HG03064 (cell line): ENCODE results near the gene PPP4R4.
"Not testable (repeated sequence)": the region's sequence is repeated elsewhere in the genome, so short reads cannot be mapped to it uniquely, and the experiment has no call there.

Experiments used
- ATAC-seq: cut with Tn5 transposase; IDR thresholded peaks from one replicate; pipeline ENCODE4 v1.9.1; 2021; ENCODE audit warnings: low read depth; ENCODE audit not compliant: unreplicated experiment

PPP4R4 gene

DNA sequence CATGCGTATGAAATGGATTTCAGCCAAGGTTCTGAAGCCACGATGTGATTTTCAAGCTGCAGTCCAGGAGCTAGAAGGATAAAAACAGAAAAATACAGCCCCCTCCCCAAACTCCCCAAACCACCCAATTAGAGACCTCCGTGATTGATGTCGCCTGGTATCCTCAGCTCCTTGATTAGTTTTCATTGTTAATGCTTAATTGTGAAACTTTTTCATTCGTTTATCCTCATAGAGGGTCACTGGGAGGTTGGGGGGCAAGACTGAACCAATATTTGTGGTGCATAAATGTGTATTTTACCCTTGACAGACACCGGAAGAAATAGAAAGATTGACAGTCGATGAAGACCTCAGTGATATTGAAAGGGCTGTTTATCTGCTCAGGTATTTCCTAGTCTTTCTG is 1.6 kb downstream of the PPP4R4 start:
- ATAC-seq, result no peak

DNA sequence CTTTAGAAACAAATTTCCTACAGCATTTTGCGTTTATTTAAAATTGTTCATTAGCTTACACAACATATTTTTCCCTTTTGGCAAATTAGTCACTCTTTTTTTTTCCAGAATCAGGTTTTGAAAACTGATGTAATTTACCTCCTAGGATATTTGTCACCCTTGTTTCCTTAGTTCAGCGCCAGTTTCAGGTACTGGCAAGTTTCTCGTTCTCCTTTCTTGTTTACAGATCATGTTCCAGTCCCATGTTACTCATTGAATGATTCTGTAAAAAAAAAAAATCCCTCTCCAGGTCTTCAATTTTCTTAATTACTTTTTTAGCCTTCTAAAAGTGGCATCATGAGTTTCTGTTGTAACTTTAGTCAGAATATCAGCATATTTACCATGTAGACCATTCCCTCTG is 2.7 kb downstream of the PPP4R4 start:
- no peak for ATAC-seq

GRCh38 chr14:94177806-94178205 is 3.7 kb downstream of the PPP4R4 start:
- ATAC-seq, result no peak

DNA sequence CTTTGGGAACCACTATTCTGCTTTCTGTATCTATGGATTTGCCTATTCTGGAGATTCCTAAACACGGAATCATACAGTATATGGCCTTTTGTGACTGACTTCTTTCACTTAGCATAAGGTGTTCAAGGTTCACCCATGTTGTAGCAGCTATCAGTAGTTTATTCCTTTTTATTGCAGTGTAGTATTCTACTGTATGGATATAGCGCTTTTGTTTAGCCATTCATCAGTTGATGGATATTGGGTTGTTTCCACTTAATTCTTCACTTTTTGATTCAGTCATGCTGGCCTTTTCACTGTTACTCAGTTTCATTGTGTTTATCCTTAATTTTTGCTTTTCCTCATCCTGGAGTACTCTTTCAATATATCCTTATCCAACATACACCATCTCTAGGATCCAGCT is 5.1 kb downstream of the PPP4R4 start:
- ATAC-seq, result no peak

- no peak for ATAC-seq
Measured at GRCh38 chr14:94180655-94181271, 6.6 kb downstream of the PPP4R4 start.

DNA sequence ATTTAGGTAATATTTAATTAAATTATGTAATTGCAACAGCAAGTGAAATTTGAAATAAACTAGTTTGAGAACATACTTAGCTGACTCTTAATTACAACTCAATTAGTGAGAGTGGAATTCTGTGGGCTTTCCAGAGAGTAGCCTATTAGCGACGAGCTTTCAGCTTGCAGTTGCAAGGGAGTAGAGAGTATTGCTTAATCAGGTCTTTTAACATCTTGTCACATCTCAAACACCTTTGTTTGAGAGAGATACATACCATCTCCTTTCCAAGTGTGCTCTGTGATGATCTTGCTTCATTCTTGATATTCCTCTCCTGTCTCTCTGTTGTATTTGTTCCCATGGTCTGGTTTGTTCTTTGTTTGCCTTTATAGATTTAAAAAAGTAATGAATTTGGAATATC is 7.7 kb downstream of the PPP4R4 start:
- ATAC-seq, result no peak

GRCh38 chr14:94192536-94192935 is 18.4 kb downstream of the PPP4R4 start:
- no peak for ATAC-seq

- no peak for ATAC-seq
Measured at GRCh38 chr14:94193776-94194175, 19.7 kb downstream of the PPP4R4 start.

GRCh38 chr14:94196057-94196456 is 21.9 kb downstream of the PPP4R4 start:
- no peak for ATAC-seq

- ATAC-seq, result no peak
Measured at GRCh38 chr14:94203473-94204210, 29.5 kb downstream of the PPP4R4 start.

DNA sequence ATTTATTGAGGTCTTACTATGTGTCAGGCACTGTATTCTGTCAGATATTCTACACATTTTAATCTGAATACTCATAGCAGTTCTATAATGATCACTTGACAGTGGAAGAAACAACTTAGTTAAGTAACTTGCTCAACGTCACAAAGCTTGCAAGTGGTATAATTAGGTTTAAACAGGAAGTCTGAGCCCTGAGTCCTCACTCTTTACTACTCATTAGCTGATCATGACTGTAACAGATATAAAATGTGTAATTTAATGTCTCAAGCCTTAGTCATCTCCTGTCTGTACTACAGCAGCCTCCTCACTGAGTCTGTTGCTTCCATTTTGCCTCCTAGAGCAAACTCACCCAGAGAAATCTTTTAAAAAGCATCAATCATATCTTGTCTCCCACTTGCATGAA is 38.9 kb downstream of the PPP4R4 start:
- ATAC-seq, result no peak

GRCh38 chr14:94213741-94214140 is 39.6 kb downstream of the PPP4R4 start:
- no peak for ATAC-seq

DNA sequence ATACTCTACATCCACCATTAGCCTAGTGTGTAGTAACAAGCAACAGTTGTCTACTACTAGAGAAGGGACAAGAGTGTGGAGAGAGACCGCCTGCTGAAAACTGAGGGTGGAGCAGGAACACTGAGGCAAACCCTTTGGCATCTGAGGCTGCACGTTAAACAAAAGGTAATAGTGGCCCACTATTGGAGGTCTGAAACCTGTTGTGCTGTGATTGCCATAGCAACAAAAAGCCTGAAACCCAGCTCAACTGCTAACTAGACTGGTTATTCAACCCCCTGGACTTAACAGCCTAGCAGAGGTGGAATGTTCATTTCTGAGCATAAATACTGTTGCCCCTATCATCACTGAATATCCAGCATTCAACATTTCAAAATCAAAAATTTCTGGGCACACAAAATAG is 43.0 kb downstream of the PPP4R4 start:
- ATAC-seq, result no peak

- ATAC-seq, result not testable (repeated sequence)
Measured at GRCh38 chr14:94218198-94218886, 44.2 kb downstream of the PPP4R4 start.

DNA sequence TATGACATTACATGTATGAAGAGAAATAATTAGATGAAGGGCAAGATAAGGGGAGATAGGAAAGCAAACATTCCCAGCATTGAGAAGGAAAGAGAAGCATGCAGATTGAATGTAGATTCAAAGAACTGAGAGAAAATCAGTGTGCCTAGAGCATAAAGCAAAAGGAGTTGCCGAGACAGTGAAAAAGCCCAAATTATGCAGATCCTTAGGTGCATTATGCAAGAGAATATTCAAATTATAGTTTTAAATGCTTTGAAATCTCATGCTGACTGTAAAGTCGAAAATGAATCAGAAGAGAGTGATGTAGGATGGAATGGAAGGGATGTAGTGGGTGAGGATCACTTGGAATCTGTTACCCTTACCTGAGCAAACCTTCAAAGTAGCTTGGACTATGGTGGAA is 49.9 kb downstream of the PPP4R4 start:
- no peak for ATAC-seq

GRCh38 chr14:94225460-94226378 is 51.6 kb downstream of the PPP4R4 start:
- ATAC-seq, result no peak

DNA sequence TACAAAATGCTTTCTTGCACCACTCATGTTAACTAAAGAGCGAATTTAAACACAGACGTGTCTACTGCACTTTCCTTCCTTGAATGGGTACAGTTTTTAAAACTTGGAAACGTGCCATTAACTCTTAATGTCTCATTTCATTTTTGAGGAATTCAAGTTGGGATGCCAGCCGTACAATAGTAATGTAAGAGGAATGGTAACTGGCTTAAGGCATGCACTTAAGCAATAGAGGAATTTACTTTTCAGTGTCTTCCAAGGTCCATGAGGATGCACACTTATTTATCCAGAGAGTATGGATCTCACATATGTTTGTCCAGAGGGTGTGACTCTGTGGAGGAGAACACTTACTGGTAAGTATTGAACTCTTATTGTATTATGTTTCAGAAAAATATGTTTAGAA is 52.9 kb downstream of the PPP4R4 start:
- ATAC-seq, result no peak

DNA sequence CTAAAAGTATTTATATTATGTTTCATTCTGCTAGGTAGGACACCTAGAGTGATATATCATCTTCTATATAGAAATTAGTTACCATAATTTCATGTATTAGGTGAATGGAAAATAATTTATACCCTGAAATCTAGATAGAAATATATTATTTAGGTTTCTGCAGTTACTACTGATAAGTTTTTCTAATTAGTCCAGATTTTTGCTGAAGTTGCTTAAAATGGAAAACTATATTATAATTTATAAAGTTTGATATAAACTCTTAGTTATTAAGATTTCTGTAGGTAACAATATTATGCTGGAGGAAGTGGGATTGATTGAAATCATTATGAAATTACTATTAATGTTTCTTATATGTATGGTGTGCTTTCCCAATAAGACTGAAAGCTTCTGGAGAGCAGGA is 62.9 kb downstream of the PPP4R4 start:
- ATAC-seq, result no peak

DNA sequence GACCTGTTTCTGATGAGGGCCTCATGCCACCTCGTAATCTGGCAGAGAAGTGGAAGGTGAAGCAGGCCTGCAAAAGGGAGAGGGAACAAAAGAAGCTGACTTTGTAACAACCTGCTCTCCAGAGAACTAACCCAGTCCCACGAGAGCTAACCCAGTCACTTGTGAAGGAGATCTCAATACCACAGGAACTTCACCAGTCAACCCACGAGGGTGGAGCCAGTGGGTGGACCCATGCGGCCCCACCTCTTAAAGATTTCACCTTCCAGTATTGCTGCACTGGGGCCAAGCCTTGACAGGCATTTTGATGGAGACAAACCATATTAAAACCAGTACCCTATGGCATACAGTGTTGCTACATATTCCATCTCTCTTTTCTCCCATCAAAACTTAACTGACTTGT is 63.9 kb downstream of the PPP4R4 start:
- ATAC-seq, result no peak

DNA sequence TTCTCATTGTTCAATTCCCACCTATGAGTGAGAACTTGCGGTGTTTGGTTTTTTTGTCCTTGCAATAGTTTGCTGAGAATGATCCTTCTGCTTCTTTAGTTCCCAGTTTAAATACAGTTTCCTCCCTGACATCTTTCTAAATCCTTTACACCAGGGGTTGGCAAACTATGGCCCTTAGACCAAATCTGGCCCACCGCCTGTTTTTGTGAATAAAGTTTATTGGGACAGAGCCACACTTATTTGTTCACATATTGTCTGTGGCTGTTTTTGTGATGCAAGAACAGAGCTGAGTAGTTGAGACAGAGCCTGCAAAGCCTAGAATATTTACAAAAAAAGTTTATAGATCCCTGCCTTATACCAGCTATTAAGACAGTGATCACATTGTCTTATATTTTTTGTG is 65.3 kb downstream of the PPP4R4 start:
- ATAC-seq, result no peak

DNA sequence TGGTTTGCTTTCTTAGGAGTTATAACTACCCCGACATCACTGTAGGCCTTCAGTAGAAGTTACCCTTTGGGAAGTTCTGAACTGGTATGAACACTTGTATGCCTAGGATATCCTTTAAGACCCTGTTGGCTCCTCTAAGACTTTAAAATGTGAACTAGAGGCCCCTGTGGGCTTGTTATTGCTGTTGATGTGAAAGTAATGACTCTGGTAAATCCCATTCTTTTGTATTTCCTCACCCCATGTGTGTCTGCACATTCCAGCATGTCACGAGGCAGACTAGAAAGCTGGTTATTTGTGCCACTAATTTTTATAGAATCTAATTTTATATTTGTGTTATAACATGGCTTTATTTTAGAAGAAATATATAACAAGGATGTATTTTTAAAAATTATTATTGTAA is 70.1 kb downstream of the PPP4R4 start:
- no peak for ATAC-seq
